T follicular helper cell (primary cell): Measurements from ENCODE around the gene PRSS21.

ENCODE experiments used
- DNase-seq: peaks from one replicate; pipeline ENCODE4 v3.0.0-alpha.2; 2020; ENCODE audit warnings: low read depth

PRSS21 gene

GRCh38 chr16:2806286-2806685 is 10.8 kb upstream of the PRSS21 start:
- no peak for DNase-seq

DNA sequence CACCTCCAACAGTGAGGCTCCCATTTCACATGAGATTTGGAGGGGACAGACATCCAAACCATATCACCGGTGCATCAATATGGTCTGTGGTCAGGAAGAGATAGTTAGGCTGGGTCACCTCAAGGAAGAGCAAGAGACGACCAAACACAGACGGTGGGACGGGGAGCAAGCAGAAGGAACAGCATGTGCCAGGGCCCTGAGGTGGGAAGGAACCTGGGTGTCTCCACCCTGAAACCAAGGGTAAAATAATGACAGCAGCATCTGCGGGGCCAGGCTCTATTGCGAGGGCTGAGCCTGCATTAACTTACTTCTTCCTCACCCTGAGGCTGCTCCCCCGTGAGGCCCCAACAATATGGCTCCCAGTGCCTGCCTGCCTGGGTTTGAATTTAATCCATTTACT is 8.9 kb upstream of the PRSS21 start:
- no peak for DNase-seq

DNA sequence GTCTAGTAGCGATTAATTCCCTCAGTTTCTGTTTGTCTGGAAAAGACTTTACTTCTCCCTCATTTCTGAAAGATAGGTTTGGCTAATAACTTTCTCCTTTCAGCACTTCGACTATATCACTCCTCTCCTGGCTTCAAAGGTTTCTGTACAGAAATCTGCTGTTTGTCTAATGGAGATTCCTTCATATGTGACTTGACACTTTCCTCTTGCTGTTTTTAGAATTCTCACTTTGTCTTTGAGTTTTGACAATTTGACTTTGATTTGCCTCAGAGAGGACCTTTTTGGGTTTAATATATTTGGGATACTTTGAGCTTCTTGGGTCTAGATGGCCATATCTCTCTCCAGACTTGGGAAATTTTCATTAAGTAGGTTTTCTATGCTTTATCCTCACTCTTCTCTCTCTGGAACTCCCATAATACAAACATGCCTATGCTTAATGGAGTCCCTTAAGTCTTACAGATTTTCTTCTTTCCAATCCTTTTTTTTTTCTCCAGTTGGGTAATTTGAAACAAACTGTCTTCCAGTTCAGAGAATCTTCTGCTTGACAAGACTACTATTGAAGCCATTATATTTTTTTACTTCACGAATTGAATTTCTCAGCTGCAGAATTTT is 7.8 kb upstream of the PRSS21 start:
- DNase-seq: no peak

DNA sequence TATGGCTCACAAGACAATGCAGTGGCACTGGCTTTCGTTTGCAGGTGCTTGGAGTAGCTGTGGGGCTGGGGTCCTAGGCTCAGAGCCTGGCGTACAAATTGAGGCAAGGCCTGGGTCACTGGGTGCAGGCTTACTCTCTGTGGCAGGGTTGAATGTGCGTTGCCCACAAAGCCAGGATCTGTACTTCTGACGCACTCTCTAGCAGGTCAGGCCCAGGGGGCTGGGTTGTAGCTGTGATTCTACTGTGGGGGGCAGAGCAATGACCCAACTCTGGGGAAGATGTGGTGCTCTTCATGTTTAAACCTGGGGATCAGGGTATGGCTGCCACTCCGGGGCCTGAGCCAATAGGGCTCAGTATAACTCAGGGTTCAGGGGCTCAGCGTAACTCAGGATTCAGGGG is 6.4 kb upstream of the PRSS21 start:
- no peak for DNase-seq

GRCh38 chr16:2811703-2812471 is 5.2 kb upstream of the PRSS21 start:
- no peak for DNase-seq

- DNase-seq: no peak
Observed at GRCh38 chr16:2813771-2814221, 3.2 kb upstream of the PRSS21 start.

GRCh38 chr16:2814551-2815298 is 2.3 kb upstream of the PRSS21 start:
- no peak for DNase-seq

DNA sequence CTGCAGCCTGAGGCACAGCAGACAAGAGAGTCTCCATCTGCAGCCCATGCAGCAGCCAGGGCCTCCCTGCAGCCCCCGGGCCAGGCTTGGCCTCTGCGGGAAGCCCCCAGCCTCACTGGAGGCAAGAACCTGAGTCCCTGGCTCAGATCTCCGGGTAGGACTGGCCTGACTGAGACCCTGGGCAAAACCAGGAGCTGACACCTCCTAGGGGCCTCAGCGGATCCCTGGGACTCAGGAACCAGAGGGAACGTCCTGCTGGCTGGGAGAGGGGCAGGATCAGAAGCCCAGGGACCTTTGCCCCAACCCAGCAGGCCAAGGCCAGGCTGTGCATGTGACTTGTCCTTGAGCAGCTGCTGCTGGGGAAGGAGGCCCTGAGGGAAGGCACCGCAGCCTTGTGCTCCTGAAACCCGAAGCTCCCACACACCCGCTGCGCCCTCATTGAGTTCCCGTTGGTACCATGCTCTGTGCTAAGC is 1.7 kb upstream of the PRSS21 start:
- DNase-seq: no peak

DNA sequence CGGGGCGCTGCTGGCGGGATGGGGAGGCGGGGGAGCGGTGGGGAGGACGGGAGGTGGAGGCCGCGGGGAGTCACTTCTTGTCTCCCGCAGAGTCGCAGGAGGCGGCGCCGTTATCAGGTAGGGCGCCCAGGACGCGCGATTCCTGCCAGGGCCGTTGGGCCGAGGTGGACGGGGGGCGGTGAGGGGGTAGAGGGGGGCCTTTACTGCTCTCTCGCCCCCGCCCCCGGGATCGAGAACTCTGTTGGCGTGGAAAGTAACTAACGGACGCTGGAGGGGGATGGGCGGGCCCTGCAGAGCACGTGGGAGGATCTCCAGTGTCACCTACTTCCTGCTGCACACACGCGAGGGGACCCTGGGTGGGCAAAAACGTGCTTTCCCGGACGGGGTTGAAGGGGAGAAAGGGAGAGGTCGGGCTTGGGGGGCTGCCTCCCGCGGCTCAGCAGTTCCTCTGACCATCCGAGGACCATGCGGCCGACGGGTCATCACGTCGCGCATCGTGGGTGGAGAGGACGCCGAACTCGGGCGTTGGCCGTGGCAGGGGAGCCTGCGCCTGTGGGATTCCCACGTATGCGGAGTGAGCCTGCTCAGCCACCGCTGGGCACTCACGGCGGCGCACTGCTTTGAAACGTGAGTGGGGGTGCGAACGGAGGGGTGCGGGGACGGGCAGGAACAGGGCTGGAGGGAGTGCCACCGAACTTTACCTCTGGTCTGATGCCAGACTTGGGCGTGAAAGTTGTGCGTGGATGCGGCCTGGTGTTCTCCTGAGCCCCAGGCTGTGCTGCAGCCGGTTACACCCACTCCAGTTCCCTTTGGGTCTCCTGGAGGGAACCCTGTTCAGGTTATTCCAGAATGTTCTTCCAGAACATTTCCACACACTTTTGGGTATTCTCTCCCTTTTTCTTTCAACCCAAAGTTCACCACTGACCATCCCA is 569 bp downstream of the PRSS21 start:
- DNase-seq: no peak

DNA sequence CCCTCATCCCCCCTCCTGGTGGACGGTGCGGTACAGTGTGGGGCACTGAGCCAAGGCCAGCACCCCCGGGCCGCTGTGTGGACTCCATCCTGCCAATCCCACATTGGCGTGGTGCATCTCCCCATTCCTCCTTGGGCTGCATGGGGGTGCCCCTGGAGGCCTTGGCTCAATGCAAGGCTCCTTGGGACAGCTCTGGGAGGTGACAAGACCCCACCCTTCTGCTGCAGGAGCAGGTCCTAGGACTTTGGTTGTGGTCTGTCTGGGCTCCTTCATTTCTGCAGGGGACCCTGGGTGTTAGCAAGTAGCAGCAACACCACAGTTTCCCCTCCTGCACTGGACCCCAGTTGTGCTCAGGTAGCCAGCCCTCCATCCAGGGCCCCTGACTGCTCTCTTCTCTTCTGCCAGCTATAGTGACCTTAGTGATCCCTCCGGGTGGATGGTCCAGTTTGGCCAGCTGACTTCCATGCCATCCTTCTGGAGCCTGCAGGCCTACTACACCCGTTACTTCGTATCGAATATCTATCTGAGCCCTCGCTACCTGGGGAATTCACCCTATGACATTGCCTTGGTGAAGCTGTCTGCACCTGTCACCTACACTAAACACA is 1.3 kb downstream of the PRSS21 start:
- no peak for DNase-seq

DNA sequence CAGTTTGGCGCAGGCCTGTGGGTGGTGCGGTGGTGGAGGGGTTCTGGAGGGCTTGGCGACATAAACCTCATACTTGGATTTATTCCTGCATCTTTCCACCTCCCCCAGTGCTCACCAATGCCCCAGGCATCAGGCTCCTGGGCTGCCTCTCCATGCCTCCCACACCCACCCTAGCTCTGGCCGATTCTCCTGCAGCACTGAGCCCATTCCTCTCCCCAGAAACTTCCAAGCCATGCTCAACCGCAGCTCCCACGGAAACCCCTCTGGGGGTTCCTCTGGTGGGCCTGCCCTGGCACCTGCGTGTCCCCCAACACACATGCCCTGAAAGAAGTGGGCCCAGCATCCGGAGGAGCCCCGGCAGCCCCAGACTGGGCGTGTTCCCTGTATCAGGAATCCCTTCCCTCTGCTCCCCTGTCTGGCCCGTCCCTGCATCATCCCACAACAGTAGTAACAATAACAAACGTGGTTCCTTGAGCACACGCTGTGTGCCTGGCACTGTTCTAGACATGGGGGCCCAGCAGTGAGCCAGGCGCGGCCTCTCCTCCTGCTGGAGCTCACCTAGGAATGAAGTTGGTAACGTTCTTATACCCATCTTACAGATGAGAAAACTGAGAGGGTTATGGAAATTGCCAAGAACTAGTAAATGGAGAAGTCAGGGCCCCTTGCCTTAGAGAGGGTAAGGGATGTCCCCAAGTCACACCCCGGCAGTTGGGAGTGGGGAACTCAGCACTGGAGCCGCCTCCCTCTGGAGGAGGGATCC is 2.3 kb downstream of the PRSS21 start:
- no peak for DNase-seq

- no peak for DNase-seq
Observed at GRCh38 chr16:2819939-2820835, 3.1 kb downstream of the PRSS21 start.

DNA sequence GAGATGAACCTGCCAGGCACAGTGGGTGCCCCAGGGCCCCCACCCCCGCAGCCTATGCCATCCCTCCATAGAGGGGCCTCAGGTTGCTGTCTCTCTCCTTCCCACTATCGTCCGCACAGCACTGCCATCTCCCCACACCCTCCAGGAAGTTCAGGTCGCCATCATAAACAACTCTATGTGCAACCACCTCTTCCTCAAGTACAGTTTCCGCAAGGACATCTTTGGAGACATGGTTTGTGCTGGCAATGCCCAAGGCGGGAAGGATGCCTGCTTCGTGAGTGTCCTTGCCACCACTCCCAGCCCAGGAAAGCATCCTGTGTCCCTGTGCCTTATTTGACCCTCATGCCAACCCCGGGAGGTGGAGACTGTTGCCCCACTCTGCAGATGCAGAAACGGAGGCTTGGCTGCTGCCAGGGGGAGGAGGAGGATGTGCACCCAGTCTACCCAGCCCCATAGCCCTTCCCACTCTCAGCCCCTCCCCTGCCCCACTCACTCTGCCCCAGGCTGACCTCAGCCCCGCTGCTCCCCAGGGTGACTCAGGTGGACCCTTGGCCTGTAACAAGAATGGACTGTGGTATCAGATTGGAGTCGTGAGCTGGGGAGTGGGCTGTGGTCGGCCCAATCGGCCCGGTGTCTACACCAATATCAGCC is 3.9 kb downstream of the PRSS21 start:
- no peak for DNase-seq

DNA sequence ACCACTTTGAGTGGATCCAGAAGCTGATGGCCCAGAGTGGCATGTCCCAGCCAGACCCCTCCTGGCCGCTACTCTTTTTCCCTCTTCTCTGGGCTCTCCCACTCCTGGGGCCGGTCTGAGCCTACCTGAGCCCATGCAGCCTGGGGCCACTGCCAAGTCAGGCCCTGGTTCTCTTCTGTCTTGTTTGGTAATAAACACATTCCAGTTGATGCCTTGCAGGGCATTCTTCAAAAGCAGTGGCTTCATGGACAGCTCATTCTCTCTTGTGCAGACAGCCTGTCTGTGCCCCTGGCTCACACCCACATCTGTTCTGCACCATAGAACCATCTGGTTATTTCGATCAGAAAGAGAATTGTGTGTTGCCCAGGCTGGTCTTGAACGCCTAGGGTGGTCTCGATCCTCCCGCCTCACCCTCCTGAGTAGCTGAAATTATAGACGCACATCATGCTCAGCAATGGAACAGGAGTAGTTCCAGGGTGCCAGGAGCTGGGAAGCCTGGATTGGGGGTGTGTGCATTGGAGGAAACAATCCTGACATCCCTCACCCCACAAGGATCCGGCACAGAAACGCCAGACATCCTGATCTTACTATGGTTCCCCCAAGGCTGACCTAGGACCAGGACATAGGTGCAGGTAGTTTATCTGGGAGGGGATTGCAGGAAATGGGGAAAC is 4.6 kb downstream of the PRSS21 start:
- no peak for DNase-seq

DNA sequence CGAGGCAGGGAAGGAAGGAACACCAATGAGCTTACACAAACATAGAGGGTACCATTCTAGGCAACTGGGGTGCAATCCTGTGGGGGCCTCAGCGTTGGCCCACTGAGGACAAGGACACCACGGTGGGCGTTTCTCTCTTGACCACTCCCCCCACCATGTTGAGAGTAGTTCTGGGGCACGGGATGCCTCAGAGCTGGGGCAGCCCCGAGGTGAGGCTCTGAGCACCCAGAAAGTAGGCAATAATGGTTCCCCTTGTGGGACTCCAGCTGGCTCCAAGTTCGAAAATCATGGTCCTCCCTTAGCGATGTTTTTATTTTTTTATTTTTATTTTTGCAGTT is 5.1 kb downstream of the PRSS21 start:
- DNase-seq: no peak

DNA sequence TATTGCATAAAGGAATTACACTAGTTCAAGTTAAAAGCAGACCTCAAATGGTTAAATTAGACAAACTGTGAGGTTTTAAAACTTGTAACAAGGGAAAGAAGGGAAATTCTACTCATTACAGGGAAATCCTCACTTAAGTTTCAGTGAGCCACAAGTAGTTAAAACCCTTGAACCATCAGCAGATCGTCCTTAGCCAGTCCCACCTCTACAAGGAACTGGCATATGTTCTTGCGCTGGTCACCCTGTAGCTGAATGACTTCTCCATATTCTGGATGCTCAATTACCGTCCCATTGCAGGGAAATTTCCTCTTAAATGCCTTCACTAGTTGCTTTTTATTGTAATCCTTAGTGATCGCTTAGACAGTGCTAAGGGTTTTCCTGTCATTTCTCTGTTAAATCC is 5.5 kb downstream of the PRSS21 start:
- DNase-seq: no peak

DNA sequence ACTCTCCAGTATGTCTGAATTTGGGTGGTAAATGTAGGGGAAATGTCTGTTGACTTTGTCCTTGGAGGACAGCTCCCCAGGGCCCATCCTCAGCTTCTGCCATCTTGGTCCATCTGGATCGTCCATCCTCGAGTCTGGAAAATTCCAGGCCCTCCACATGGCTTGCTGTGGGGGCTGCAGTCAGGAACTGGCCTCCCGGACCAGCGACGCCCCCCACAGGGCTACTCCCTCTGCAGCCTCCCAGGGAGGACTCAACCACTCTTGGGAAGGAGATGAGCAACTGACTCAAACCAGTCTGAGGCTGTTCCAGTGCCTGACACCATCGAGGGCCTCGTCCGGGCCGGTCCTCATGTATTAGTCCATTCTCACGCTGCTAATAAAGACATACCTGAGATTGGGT is 7.6 kb downstream of the PRSS21 start:
- DNase-seq: no peak

DNA sequence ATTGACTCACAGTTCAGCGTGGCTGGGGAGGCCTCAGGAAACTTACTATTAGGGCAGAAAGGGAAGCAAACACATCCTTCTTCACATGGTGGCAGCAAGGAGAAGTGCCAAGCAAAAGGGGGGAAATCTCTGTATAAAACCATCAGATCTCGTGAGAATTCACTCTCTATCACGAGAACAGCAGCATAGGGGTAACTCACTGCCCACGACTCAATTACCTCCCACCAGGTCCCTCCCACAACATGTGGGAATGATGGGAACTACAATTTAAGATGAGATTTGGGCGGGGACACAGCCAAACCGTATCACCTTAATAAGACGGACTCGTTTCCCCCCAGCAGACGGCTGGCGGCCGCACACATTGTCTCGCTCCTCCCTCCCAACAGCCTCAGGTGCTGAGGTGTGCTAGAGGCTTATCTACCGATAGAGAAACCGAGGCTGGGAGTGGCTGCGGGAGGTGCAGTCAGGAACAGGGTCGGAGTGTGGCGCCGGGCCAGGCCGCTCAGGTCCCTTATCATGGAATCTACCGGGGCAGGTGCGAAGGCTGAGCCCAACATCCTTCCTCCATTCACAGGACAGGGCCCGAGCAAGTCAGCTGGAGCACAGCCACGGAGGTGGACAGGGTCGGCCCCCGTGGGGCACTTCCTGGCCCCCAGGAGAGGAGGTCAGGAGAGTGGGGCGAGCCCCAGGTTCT is 8.2 kb downstream of the PRSS21 start:
- DNase-seq: no peak
